Right lobe of liver (tissue), 6 donors: ENCODE data around the gene RAB1A. TPM values are rescaled to one million over a fixed set of nuclear protein-coding genes. Genes with fewer than 3 reads are reported as not detected.
"Not testable (repeated sequence)": the region's sequence is repeated elsewhere in the genome, so short reads cannot be mapped to it uniquely, and the experiment has no call there.

Experiments used
- ATAC-seq, 4 donors: fragments of 200-7000 bp; cut with Tn5 transposase; one replicate each; pipeline ENCODE4 v1.9.1; 2020; ENCODE audit warnings: mild to moderate bottlenecking in 4 of 4, moderate library complexity in 4 of 4
- DNase-seq, 3 donors: peaks; one replicate each; pipeline ENCODE4 v3.0.0-alpha.2; 2020
- H3K27ac ChIP-seq, 3 donors: fragments of 200-600 bp; one replicate each; pipeline ENCODE4 v1.8.0; 2022
- H3K27me3 ChIP-seq, 2 donors: fragments of 200-600 bp; one replicate each; pipeline ENCODE4 v1.8.0; 2022
- H3K36me3 ChIP-seq, 4 donors: fragments of 200-600 bp; sonication (generic) in 1 of 4; one replicate each; pipeline versions ENCODE4 v1.5.1 to v1.8.0; 2017 to 2022; ENCODE audit warnings: control low read depth in 1 of 4
- H3K4me1 ChIP-seq, 4 donors: fragments of 200-600 bp; sonication (generic) in 1 of 4; one replicate each; pipeline versions ENCODE4 v1.5.1 to v1.8.0; 2017 to 2022; ENCODE audit warnings: control low read depth in 1 of 4
- H3K4me3 ChIP-seq, 3 donors: fragments of 200-600 bp; one replicate each; pipeline ENCODE4 v1.8.0; 2022
- H3K9me3 ChIP-seq, 4 donors: fragments of 200-600 bp; sonication (generic) in 1 of 4; one replicate each; pipeline versions ENCODE4 v1.5.1 to v1.8.0; 2017 to 2022; ENCODE audit warnings: control low read depth in 1 of 4
- CTCF ChIP-seq, 4 donors: fragments of 200-600 bp in 3 of 4; fragments of 450-650 bp in 1 of 4; IDR thresholded peaks; one replicate each; pipeline versions ENCODE4 v1.5.1 to v1.8.0; 2016 to 2022; ENCODE audit warnings: antibody characterized with exemption in 4 of 4, mild to moderate bottlenecking in 2 of 4
- POLR2A ChIP-seq: fragments of 450-650 bp; IDR thresholded peaks from one replicate; pipeline ENCODE4 v1.6.1; 2017; ENCODE audit warnings: antibody characterized with exemption, mild to moderate bottlenecking
- WGBS: methylation state at CpG from one replicate; pipeline ENCODE4 v1.1.6; 2018; ENCODE audit warnings: low coverage, low lambda C conversion rate; ENCODE audit not compliant: insufficient coverage; ENCODE audit errors: missing lambda C conversion rate; 5-methylcytosine and 5-hydroxymethylcytosine counted together
- intact Hi-C, 2 donors: fragments of 100-400 bp; cut with DNase I; formaldehyde crosslinking; loops; one replicate each; pipeline versions ENCODE4 v1.11.2 to v1.14.1; 2022
- total RNA-seq, 6 experiments: library from RNA; depleted of rRNA in 2 of 6; stranded (reverse); fragments of >200 nt in 2 of 6; fragmentation: NEBNext Ultra II Directional in 3 of 6; extraction: Animal tissue kit (Norgen Biotek cat#: 25700) in 3 of 6; gene quantifications; one replicate each; pipeline versions ENCODE4 v1.1.0 to v1.2.4, GENCODE V29; 2016 to 2023
- donor health status: DM: no; HTN: yes; CAD: no.
- donor health status: DM: no; HTN: no; CAD: no.
- donor health status: DM: no; HTN: no; CAD: no.
- donor health status: DM: no; HTN: yes; CAD: no.
- donor health status: DM: no; HTN: yes; CAD: no.

RAB1A gene
- total RNA-seq, 6 experiments from 2014 or later: 65.0 to 119 (median 81.3) TPM

- DNase-seq (no peak), ATAC-seq (no peak)
- Histone ChIP-seq H3K36me3 (no peaks in the 10 kb centered on the region), H3K9me3 (no peaks in the 10 kb centered on the region), H3K27ac (no peak overlapping the region), H3K4me1 (peaks cover 0 to 5% (median 0%) of the 10 kb centered on the region in 4 donors), H3K4me3 (no peak overlapping the region), H3K27me3 (no peaks in the 10 kb centered on the region)
- intact Hi-C loops: no loop called here
- TF ChIP-seq POLR2A (no peak), CTCF (IDR thresholded peaks at IDR 0.05) (no peak)
- 78% methylated on average over 12 of the region's 12 CpGs for WGBS
These were observed 43.3 kb upstream of the RAB1A start for GRCh38 chr2:65172994-65173790.

GRCh38 chr2:65170611-65171477 is 40.9 kb upstream of the RAB1A start:
- H3K9me3 ChIP-seq, intact Hi-C loops, H3K36me3 ChIP-seq, DNase-seq, H3K27me3 ChIP-seq, H3K4me3 ChIP-seq, H3K4me1 ChIP-seq: not testable (repeated sequence)
- peak; percentile 95 to 96 (median 96) for ATAC-seq
- 70% methylated on average over 11 of the region's 14 CpGs for WGBS
- H3K27ac ChIP-seq: peak overlapping the region; percentile 68 to 88 (median 72)

GRCh38 chr2:65169760-65170136 is 39.8 kb upstream of the RAB1A start:
- 94% methylated on average over 3 of the region's 4 CpGs for WGBS
- intact Hi-C loops: no loop called here
- Histone ChIP-seq H3K9me3 (no peaks in the 10 kb centered on the region), H3K27ac (peak overlapping the region in 1 of 3 donors; percentile 88), H3K27me3 (no peaks in the 10 kb centered on the region), H3K4me1 (peaks cover 0 to 5% (median 0%) of the 10 kb centered on the region in 4 donors), H3K36me3 (no peaks in the 10 kb centered on the region), H3K4me3 (no peak overlapping the region)
- DNase-seq (no peak), ATAC-seq (no peak)
- TF ChIP-seq CTCF (IDR thresholded peaks at IDR 0.05): no peak
- no peak for TF ChIP-seq POLR2A

- H3K27ac ChIP-seq: no peak overlapping the region
- DNase-seq (no peak), ATAC-seq (peak in 2 of 4 donors; percentile 18 to 31)
- no peak overlapping the region for H3K4me3 ChIP-seq
- TF ChIP-seq POLR2A (no peak), CTCF (IDR thresholded peaks at IDR 0.05) (no peak)
- intact Hi-C loops: no loop called here
- H3K36me3 ChIP-seq: no peaks in the 10 kb centered on the region
- WGBS: 70% methylated on average over 7 of the region's 7 CpGs
- H3K4me1 ChIP-seq: peaks cover 0 to 5% (median 0%) of the 10 kb centered on the region in 4 donors
- H3K9me3 ChIP-seq: no peaks in the 10 kb centered on the region
- H3K27me3 ChIP-seq: no peaks in the 10 kb centered on the region
These were observed 35.7 kb upstream of the RAB1A start for GRCh38 chr2:65165558-65165957.

- TF ChIP-seq POLR2A (no peak), CTCF (IDR thresholded peaks at IDR 0.05) (no peak)
- DNase-seq (no peak), ATAC-seq (peak; percentile 27 to 43 (median 38))
- no peak overlapping the region for H3K4me3 ChIP-seq
- intact Hi-C loops: no loop called here
- no peaks in the 10 kb centered on the region for H3K27me3 ChIP-seq
- H3K36me3 ChIP-seq: no peaks in the 10 kb centered on the region
- no peaks in the 10 kb centered on the region for H3K9me3 ChIP-seq
- 45% methylated on average over 2 of the region's 2 CpGs for WGBS
- no peak overlapping the region for H3K27ac ChIP-seq
- H3K4me1 ChIP-seq: no peaks in the 10 kb centered on the region
These were observed 34.6 kb upstream of the RAB1A start for GRCh38 chr2:65164426-65164891.
